HG02981 (cell line): ENCODE measurements around the gene KCNQ2.

Source experiments
- ATAC-seq: cut with Tn5 transposase; IDR thresholded peaks from one replicate; pipeline ENCODE4 v1.9.1; 2021; ENCODE audit warnings: mild to moderate bottlenecking, moderate library complexity; ENCODE audit not compliant: unreplicated experiment

The KCNQ2 gene

GRCh38 chr20:63406617-63407245 is 65.7 kb downstream of the KCNQ2 start:
- ATAC-seq, result no peak

GRCh38 chr20:63406011-63406410 is 66.4 kb downstream of the KCNQ2 start:
- ATAC-seq, result no peak

- ATAC-seq, result no peak
Measured at GRCh38 chr20:63405102-63405730, 67.2 kb downstream of the KCNQ2 start.

GRCh38 chr20:63404129-63405085 is 68.0 kb downstream of the KCNQ2 start:
- no peak for ATAC-seq

GRCh38 chr20:63403403-63404105 is 68.9 kb downstream of the KCNQ2 start:
- no peak for ATAC-seq

- no peak for ATAC-seq
Measured at GRCh38 chr20:63402860-63403220, 69.6 kb downstream of the KCNQ2 start.

GRCh38 chr20:63402181-63402859 is 70.1 kb downstream of the KCNQ2 start:
- no peak for ATAC-seq

GRCh38 chr20:63401384-63402110 is 70.9 kb downstream of the KCNQ2 start:
- no peak for ATAC-seq

- no peak for ATAC-seq
Measured at GRCh38 chr20:63400486-63401210, 71.8 kb downstream of the KCNQ2 start.

- ATAC-seq, result no peak
Measured at GRCh38 chr20:63399596-63400375, 72.7 kb downstream of the KCNQ2 start.

GRCh38 chr20:63398744-63399514 is 73.5 kb downstream of the KCNQ2 start:
- no peak for ATAC-seq

- no peak for ATAC-seq
Measured at GRCh38 chr20:63397946-63398450, 74.5 kb downstream of the KCNQ2 start.

- ATAC-seq, result no peak
Measured at GRCh38 chr20:63397155-63397843, 75.2 kb downstream of the KCNQ2 start.

GRCh38 chr20:63396300-63396699 is 76.2 kb downstream of the KCNQ2 start:
- ATAC-seq, result no peak

GRCh38 chr20:63395723-63396122 is 76.7 kb downstream of the KCNQ2 start:
- no peak for ATAC-seq

GRCh38 chr20:63394920-63395455 is 77.5 kb downstream of the KCNQ2 start:
- no peak for ATAC-seq
